Activated B cell treated with CpG ODN at 0.5 μM for 24 hours (primary cell): ENCODE measurements around the gene PARVA. TPM values are rescaled to one million over a fixed set of nuclear protein-coding genes. Genes with fewer than 3 reads are reported as not detected.

Experiments used
- ATAC-seq: fragments of 200-7000 bp; cut with Tn5 transposase; one replicate; pipeline ENCODE4 v1.10.0; 2021; ENCODE audit warnings: low read depth, mild to moderate bottlenecking, moderate library complexity
- CTCF ChIA-PET: fragments of 350-600 bp; sonication (Branson Sonifier 250); formaldehyde crosslinking; loops from one replicate; lab custom pipeline; 2021; ENCODE audit warnings: antibody characterized with exemption; lab: Charles Lee
- POLR2A ChIA-PET: fragments of 350-600 bp; sonication (Branson Sonifier 250); formaldehyde crosslinking; loops from one replicate; lab custom pipeline; 2021; ENCODE audit warnings: antibody characterized with exemption; lab: Charles Lee
- DNase-seq: peaks from one replicate; pipeline ENCODE4 v3.0.0; 2022
- H3K27ac Mint-ChIP-seq: one replicate; pipeline ENCODE4 v1.8.0; 2020; ENCODE audit warnings: mixed read lengths
- H3K27me3 Mint-ChIP-seq: one replicate; pipeline ENCODE4 v1.8.0; 2021; ENCODE audit warnings: mixed read lengths
- H3K36me3 Mint-ChIP-seq: one replicate; pipeline ENCODE4 v1.8.0; 2021; ENCODE audit warnings: low read depth, mixed read lengths
- H3K4me1 Mint-ChIP-seq: one replicate; pipeline ENCODE4 v1.8.0; 2021; ENCODE audit warnings: mixed read lengths
- H3K4me3 Mint-ChIP-seq: one replicate; pipeline ENCODE4 v1.8.0; 2020; ENCODE audit warnings: mild to moderate bottlenecking, mixed read lengths
- H3K9me3 Mint-ChIP-seq: one replicate; pipeline ENCODE4 v1.8.0; 2020; ENCODE audit warnings: mixed read lengths
- intact Hi-C: fragments of 100-400 bp; cut with micrococcal nuclease; formaldehyde crosslinking; loops from one replicate; pipeline ENCODE4 v1.15.1; 2024
- total RNA-seq: library from RNA; stranded (reverse); gene quantifications from 2 replicates; pipeline ENCODE4 v1.2.3, GENCODE V29; 2022
- TF ChIP-seq, protein P1 (sequence below): fragments of 200-600 bp; IDR thresholded peaks from one replicate; pipeline ENCODE4 v1.8.0; 2022; ENCODE audit warnings: antibody characterized with exemption, mild to moderate bottlenecking

PARVA gene
- total RNA-seq, 1 donor from 2014 or later: not detected

DNA sequence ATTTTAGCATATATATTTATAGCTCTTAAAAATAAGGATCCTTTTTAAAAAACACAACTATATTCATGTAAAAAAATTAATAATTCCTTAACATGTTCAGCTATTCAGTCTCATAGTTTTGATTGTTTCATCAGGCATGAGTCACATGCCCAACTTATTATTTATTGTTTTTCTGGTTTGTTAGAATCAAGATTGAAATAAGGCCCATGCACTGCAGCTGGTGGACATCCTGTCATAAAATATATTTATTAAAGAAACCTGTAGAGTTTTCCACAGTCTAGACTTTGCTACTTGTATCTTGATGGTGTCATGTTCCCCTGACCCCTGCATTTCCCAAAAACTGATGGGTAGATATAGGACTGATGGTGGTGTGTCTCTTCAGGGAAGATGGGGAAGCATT, 77.4 kb downstream of the PARVA start:
- Mint-ChIP-seq H3K27me3 (no peaks in the 10 kb centered on the region), H3K9me3 (no peaks in the 10 kb centered on the region), H3K27ac (no peak overlapping the region), H3K4me3 (no peak overlapping the region), H3K36me3 (no peaks in the 10 kb centered on the region), H3K4me1 (no peaks in the 10 kb centered on the region)
- intact Hi-C loops: no loop called here
- TF ChIP-seq, protein P1, sequence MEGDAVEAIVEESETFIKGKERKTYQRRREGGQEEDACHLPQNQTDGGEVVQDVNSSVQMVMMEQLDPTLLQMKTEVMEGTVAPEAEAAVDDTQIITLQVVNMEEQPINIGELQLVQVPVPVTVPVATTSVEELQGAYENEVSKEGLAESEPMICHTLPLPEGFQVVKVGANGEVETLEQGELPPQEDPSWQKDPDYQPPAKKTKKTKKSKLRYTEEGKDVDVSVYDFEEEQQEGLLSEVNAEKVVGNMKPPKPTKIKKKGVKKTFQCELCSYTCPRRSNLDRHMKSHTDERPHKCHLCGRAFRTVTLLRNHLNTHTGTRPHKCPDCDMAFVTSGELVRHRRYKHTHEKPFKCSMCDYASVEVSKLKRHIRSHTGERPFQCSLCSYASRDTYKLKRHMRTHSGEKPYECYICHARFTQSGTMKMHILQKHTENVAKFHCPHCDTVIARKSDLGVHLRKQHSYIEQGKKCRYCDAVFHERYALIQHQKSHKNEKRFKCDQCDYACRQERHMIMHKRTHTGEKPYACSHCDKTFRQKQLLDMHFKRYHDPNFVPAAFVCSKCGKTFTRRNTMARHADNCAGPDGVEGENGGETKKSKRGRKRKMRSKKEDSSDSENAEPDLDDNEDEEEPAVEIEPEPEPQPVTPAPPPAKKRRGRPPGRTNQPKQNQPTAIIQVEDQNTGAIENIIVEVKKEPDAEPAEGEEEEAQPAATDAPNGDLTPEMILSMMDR: no peak
- CTCF ChIA-PET: no interaction called here
- DNase-seq: no peak
- POLR2A ChIA-PET: no interaction called here
- no peak for ATAC-seq

DNA sequence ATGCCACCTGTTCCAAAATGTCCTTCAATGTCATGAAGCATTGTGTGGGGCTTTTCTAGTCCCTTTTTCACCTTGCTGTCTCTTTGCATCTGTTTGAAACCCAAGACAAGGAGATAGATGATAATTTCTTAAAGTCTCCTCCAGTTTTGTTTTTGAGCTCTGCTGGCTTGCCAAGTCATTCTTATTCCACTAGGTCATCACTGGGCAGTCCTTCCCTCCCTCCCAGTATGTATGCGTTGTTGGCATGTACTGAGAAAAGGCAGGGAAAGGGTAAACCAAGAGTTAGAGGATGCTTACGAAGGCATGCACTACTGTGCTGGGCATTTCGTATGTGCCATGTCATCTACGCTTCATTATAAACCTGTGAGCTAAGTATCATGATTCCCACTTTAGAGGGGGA, 78.6 kb downstream of the PARVA start:
- ChIA-PET CTCF (no interaction called here), POLR2A (no interaction called here)
- Mint-ChIP-seq H3K36me3 (no peaks in the 10 kb centered on the region), H3K4me3 (no peak overlapping the region), H3K27me3 (no peaks in the 10 kb centered on the region), H3K4me1 (no peaks in the 10 kb centered on the region), H3K9me3 (no peaks in the 10 kb centered on the region), H3K27ac (no peak overlapping the region)
- TF ChIP-seq, protein P1: no peak
- DNase-seq: no peak
- intact Hi-C loops: no loop called here
- no peak for ATAC-seq

DNA sequence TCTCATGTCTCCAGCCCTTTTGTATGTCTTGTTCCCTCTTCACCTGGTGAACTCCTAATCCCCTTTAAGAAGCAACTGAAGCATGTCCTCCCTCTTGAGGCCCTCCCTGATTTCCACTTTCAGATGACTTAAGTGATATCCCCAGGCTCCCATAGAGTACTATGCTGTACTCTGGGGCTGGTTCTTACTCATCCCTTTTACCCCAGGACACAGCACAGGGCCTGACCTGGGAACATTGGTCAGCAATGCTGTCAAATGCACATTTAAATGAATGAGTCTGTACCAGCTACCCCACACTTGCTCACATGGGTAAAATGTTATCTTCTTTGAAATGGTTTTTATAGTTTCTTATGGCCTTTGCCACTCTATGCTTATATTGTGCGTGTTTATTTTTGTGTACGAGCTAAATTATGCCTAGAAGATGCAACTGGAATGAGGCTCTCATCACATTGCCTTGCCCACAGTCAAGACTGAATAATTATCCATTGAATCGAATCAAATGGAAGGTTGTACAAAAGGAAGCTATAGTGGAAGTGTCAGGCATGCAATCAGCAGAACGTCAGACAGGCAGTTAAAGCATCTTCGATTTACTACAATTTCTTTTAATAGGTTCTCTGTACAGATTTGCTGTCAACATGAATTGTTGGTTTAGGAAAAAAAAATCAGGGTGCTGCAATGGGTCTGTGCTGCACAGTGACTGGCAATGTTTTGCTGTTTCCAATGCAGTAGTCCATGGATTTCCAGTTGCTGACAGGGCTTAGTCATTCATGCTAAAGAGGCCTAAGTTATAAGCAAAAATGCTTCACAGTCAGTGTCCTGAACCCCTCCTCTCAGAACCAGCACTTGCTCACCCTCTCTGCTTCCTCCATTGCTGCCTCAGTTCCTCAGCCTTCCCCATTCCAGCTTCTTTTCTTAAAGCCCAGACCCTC, 79.5 kb downstream of the PARVA start:
- intact Hi-C loops: no loop called here
- Mint-ChIP-seq H3K27me3 (no peaks in the 10 kb centered on the region), H3K27ac (no peak overlapping the region), H3K4me1 (no peaks in the 10 kb centered on the region), H3K36me3 (no peaks in the 10 kb centered on the region), H3K4me3 (no peak overlapping the region), H3K9me3 (no peaks in the 10 kb centered on the region)
- DNase-seq (no peak), ATAC-seq (no peak)
- TF ChIP-seq, protein P1: no peak
- ChIA-PET POLR2A (no interaction called here), CTCF (no interaction called here)

DNA sequence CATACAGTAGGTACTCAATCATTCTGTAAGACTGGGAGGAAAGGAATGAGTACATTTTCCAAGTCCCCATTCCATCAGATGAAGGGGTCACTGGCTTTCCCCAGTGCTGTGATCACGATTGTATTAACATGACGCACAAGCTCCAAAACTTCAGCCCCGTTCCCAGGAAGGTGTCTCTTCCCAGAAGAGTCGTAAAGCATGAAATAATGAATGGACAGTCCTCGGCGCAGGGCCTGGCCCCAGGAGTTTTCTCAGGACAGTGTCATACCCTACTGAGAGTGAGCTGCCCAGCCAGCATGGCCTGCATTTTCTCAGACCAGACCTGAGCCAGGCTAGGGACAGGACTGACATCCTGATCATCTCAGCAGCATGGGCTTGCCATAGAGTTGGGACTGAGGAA, 80.7 kb downstream of the PARVA start:
- H3K4me3 Mint-ChIP-seq: no peak overlapping the region
- intact Hi-C loops: no loop called here
- POLR2A ChIA-PET: no interaction called here
- TF ChIP-seq, protein P1: no peak
- no peaks in the 10 kb centered on the region for H3K27me3 Mint-ChIP-seq
- H3K9me3 Mint-ChIP-seq: no peaks in the 10 kb centered on the region
- no peak overlapping the region for H3K27ac Mint-ChIP-seq
- ATAC-seq (no peak), DNase-seq (no peak)
- no peaks in the 10 kb centered on the region for H3K4me1 Mint-ChIP-seq
- CTCF ChIA-PET: no interaction called here
- no peaks in the 10 kb centered on the region for H3K36me3 Mint-ChIP-seq

DNA sequence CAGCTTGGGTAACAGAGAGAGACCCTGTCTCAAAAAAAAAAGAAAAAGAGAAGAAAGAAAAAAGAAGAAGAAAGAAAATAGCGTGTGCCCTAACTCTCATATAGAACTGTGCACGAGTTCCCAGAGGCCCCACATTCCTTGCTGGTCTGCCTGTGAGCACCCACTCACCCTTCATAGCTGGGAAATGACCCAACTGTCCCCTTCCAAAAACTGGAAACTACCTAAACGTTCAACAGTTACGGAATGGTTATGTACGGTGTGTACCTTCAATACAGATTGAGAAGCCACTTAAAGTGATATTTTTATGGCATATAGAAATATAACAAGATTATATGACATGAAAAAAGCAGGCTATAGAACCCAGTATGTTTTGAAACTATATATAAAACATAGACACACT, 82.0 kb downstream of the PARVA start:
- Mint-ChIP-seq H3K4me1 (no peaks in the 10 kb centered on the region), H3K36me3 (no peaks in the 10 kb centered on the region), H3K4me3 (no peak overlapping the region), H3K9me3 (peaks cover 2% of the 10 kb centered on the region), H3K27ac (no peak overlapping the region), H3K27me3 (no peaks in the 10 kb centered on the region)
- ChIA-PET CTCF (no interaction called here), POLR2A (no interaction called here)
- intact Hi-C loops: no loop called here
- ATAC-seq: no peak
- TF ChIP-seq, protein P1: no peak
- DNase-seq: no peak
